ENCODE data around the gene ARFGAP1.

The ARFGAP1 gene

DNA sequence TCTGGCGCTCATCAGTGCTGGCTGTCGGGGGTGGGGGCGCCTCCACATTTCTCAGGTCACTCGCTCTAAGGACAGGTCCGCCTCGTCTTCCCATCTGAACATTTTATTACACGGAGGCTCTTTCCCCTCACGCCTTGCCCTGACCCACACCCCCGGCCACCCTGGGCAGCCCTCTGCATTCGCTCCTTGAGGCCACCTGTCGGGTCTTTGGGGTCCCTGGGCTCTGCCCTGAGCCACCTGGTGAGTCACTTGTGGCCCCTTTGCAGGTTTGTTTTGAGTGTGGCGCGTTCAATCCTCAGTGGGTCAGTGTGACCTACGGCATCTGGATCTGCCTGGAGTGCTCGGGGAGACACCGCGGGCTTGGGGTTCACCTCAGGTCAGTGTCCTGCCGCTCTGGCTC, 3.2 kb downstream of the ARFGAP1 start:
- Mint-ChIP-seq H3K27ac (no peak overlapping the region), H3K36me3 (ENCODE audit: low read depth) (peaks cover 4% of the 10 kb centered on the region), H3K27me3 (no peaks in the 10 kb centered on the region), H3K4me3 (no peak overlapping the region), H3K4me1 (peaks cover 21% of the 10 kb centered on the region), H3K9me3 (no peaks in the 10 kb centered on the region)
- ATAC-seq (no peak), DNase-seq (no peak)

DNA sequence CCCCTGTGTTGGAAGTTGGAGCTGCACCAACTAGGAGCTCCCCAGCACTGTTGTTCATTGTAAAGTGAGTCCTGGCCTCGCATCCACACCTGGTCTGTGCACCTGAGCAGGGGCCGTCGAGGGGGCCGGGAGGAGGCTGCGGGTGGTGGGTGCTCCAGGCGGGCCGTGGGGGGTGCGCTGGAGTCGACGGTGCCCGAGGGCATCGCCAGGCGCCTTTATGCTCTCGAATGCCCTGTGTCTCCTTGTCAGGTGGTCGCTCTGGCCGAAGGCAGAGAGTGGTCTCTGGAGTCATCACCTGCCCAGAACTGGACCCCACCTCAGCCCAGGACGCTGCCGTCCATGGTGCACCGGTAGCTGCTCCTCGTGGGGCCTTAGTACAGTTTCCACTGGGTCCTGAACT, 4.3 kb downstream of the ARFGAP1 start:
- Mint-ChIP-seq H3K4me1 (peaks cover 15% of the 10 kb centered on the region), H3K27ac (no peak overlapping the region), H3K4me3 (no peak overlapping the region), H3K36me3 (ENCODE audit: low read depth) (peaks cover 4% of the 10 kb centered on the region), H3K9me3 (no peaks in the 10 kb centered on the region), H3K27me3 (no peaks in the 10 kb centered on the region)
- DNase-seq (no peak), ATAC-seq (no peak)

DNA sequence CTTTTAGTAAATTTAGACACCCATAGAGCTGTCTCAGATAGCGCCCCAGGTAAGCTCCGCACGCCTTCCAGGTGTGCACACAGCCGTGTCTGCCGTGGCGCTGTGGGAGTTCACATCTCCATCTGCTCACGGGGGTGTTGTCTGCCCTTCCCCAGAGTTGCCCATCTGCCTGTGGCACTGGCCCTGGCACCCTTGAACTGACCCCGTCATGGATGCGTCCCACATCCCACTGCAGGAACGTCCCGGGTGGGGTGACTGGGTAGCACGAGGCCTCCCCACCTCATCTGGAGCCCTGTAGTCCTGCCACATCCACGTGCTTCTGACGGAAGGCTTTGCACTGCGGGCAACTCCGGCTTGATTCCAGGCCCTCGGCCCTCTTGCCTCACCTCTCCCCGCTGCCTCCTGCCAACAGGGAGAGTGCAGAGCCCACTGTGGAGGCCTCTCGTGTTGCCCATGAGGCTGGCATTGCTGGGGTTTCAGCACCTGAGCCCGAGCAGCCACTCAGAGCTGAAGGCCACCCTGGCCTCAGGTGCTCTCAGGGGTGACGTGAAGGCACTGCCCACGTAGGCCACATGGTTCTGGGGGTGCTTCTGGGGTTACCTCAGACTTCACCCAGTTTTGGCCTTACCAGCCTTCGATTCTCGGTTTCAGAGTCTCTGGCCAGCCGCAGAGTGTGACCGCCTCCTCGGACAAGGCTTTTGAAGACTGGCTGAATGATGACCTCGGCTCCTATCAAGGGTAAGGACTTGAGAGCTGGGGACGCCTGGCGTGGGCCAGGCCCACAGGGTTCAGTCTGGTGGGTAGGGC, 5.1 kb downstream of the ARFGAP1 start:
- Mint-ChIP-seq H3K27ac (no peak overlapping the region), H3K9me3 (no peaks in the 10 kb centered on the region), H3K36me3 (ENCODE audit: low read depth) (peaks cover 4% of the 10 kb centered on the region), H3K4me1 (peaks cover 15% of the 10 kb centered on the region), H3K4me3 (no peak overlapping the region), H3K27me3 (no peaks in the 10 kb centered on the region)
- DNase-seq (no peak), ATAC-seq (no peak)

GRCh38 chr20:63278661-63279060, 6.0 kb downstream of the ARFGAP1 start:
- H3K4me1 Mint-ChIP-seq = peaks cover 10% of the 10 kb centered on the region
- no peaks in the 10 kb centered on the region for H3K27me3 Mint-ChIP-seq
- no peak for DNase-seq
- peaks cover 6% of the 10 kb centered on the region for H3K36me3 Mint-ChIP-seq (ENCODE audit: low read depth)
- H3K27ac Mint-ChIP-seq = no peak overlapping the region
- H3K4me3 Mint-ChIP-seq = no peak overlapping the region
- no peak for ATAC-seq
- H3K9me3 Mint-ChIP-seq = no peaks in the 10 kb centered on the region

GRCh38 chr20:63279931-63280330, 7.3 kb downstream of the ARFGAP1 start:
- DNase-seq (no peak), ATAC-seq (no peak)
- Mint-ChIP-seq H3K4me1 (peaks cover 2% of the 10 kb centered on the region), H3K36me3 (ENCODE audit: low read depth) (peaks cover 7% of the 10 kb centered on the region), H3K27me3 (no peaks in the 10 kb centered on the region), H3K4me3 (no peak overlapping the region), H3K27ac (no peak overlapping the region), H3K9me3 (no peaks in the 10 kb centered on the region)

GRCh38 chr20:63280371-63280770, 7.8 kb downstream of the ARFGAP1 start:
- Mint-ChIP-seq H3K4me3 (no peak overlapping the region), H3K27me3 (no peaks in the 10 kb centered on the region), H3K4me1 (peaks cover 2% of the 10 kb centered on the region), H3K27ac (no peak overlapping the region), H3K9me3 (no peaks in the 10 kb centered on the region), H3K36me3 (ENCODE audit: low read depth) (peaks cover 7% of the 10 kb centered on the region)
- ATAC-seq = no peak
- no peak for DNase-seq

- no peak for DNase-seq
- H3K27me3 Mint-ChIP-seq = no peaks in the 10 kb centered on the region
- no peak for ATAC-seq
- H3K9me3 Mint-ChIP-seq = no peaks in the 10 kb centered on the region
- H3K27ac Mint-ChIP-seq = no peak overlapping the region
- H3K36me3 Mint-ChIP-seq (ENCODE audit: low read depth) = peaks cover 7% of the 10 kb centered on the region
- H3K4me1 Mint-ChIP-seq = peaks cover 2% of the 10 kb centered on the region
- no peak overlapping the region for H3K4me3 Mint-ChIP-seq
These were observed 8.4 kb downstream of the ARFGAP1 start for GRCh38 chr20:63280929-63281545.

DNA sequence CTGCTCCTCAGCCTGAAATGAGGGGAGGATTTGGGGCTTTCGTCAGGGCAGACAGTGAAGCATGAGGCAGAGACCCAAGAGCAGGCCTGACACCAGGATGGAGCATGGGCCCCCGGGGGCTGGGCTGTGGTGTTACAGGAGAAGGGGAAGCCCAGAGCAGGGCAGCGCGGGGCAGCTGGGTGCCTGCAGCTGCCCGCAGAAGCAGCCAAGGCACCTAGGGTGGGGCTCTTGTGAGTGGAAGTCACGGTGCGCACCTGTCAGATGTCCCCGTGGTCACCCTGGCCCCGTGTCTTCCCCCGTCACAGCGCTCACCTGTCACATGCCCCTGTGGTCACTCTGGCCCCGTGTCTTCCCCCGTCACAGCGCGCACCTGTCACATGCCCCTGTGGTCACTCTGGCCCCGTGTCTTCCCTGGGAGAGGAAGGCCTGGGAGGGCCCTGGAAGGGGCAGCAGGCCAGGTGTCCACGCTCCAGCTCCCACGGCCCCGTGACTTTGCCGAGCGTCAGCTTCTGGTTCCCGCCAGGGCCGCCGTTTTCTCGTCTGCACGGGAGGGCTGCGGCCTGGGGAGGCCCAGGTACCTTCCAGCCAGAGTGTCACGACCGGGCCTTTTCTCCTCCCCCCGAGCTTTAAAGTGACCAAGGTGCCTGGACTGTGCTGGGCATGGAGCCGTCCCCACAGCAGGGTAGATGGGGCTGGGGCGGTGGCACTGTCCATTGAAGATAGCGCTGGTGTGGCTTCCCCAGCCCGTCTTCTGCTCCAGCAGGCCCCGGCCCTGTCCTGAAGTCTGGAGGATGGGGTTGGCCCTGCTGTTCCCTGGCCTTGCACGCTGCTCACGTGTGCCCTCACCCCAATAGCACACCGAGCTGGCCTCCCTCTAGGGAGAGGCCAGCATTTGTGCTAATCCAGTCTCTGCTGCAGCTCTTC, 9.4 kb downstream of the ARFGAP1 start:
- no peak overlapping the region for H3K27ac Mint-ChIP-seq
- no peaks in the 10 kb centered on the region for H3K27me3 Mint-ChIP-seq
- peaks cover 3% of the 10 kb centered on the region for H3K36me3 Mint-ChIP-seq (ENCODE audit: low read depth)
- H3K4me3 Mint-ChIP-seq = no peak overlapping the region
- H3K4me1 Mint-ChIP-seq = peaks cover 2% of the 10 kb centered on the region
- H3K9me3 Mint-ChIP-seq = no peaks in the 10 kb centered on the region
- no peak for ATAC-seq
- DNase-seq = no peak

DNA sequence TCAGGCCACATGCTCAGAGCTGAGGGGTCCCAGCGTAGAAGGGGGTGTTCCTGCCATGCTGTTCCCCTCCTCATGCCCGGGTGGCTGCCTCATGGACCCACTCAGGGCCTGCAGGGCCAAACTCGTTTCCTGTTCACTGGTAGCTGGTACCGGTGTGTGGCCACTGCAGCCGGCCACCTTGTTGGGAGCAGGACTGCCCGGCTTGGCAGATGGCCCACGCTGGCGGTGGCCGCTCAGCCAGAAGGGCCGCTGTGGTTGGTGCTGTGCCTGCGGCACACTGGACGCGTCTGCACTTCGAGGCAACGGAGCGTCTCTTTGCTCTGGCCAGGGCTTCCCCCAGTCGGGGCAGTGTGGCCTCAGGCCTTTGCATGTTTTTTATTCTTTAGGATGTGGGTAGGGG, 10.3 kb downstream of the ARFGAP1 start:
- no peak overlapping the region for H3K4me3 Mint-ChIP-seq
- H3K9me3 Mint-ChIP-seq = no peaks in the 10 kb centered on the region
- peaks cover 3% of the 10 kb centered on the region for H3K36me3 Mint-ChIP-seq (ENCODE audit: low read depth)
- DNase-seq = no peak
- H3K4me1 Mint-ChIP-seq = peaks cover 2% of the 10 kb centered on the region
- no peaks in the 10 kb centered on the region for H3K27me3 Mint-ChIP-seq
- no peak overlapping the region for H3K27ac Mint-ChIP-seq
- no peak for ATAC-seq

DNA sequence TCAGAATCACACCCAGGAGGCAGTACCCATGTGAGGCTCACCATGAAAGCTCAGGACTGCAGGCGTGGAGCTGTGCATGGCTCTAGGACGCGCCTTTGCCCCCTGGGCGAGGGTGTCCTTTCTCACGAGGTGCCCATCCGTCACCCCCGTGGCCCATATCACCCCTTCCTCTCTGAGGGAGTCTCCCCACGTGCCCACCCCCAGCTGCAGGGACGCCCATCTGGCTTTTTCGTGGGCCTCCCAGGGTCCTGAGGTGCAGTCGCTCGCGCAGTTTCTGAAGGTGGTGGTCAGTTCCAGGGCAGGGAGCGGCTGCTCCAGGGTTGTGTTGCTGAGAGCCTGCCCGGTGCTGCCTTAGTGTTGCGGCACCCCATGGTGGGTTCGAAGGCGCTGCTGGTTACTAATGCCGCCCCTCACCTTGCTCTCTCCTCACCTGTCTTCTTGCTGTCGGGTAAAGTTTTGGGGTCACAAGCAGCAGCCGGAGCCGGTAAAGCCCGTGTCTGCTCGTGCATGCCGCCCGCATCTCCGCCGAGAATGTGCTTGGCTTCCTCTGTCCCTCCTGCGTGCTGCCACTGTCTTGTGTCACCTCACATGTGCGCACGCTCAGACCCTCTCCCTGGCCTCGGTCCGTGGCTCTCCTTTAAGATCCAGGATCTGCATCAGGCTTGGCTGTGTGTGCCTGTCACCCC, 10.9 kb downstream of the ARFGAP1 start:
- peaks cover 3% of the 10 kb centered on the region for H3K36me3 Mint-ChIP-seq (ENCODE audit: low read depth)
- H3K9me3 Mint-ChIP-seq = no peaks in the 10 kb centered on the region
- ATAC-seq (no peak), DNase-seq (no peak)
- H3K4me3 Mint-ChIP-seq = peak overlapping the region; percentile 64
- peak overlapping the region; percentile 71 for H3K27ac Mint-ChIP-seq
- no peaks in the 10 kb centered on the region for H3K27me3 Mint-ChIP-seq
- H3K4me1 Mint-ChIP-seq = peaks cover 2% of the 10 kb centered on the region

GRCh38 chr20:63284083-63284440, 11.4 kb downstream of the ARFGAP1 start:
- Mint-ChIP-seq H3K4me1 (peaks cover 2% of the 10 kb centered on the region), H3K9me3 (no peaks in the 10 kb centered on the region), H3K36me3 (ENCODE audit: low read depth) (peaks cover 3% of the 10 kb centered on the region), H3K27ac (peak overlapping the region; percentile 71), H3K27me3 (no peaks in the 10 kb centered on the region), H3K4me3 (peak overlapping the region; percentile 64)
- DNase-seq (no peak), ATAC-seq (peak; percentile 31)

GRCh38 chr20:63284544-63284949, 11.9 kb downstream of the ARFGAP1 start:
- DNase-seq (no peak), ATAC-seq (no peak)
- H3K4me1 Mint-ChIP-seq = peaks cover 2% of the 10 kb centered on the region
- peaks cover 3% of the 10 kb centered on the region for H3K36me3 Mint-ChIP-seq (ENCODE audit: low read depth)
- peak overlapping the region; percentile 70 for H3K4me3 Mint-ChIP-seq
- H3K9me3 Mint-ChIP-seq = no peaks in the 10 kb centered on the region
- H3K27ac Mint-ChIP-seq = peak overlapping the region; percentile 70
- no peaks in the 10 kb centered on the region for H3K27me3 Mint-ChIP-seq

DNA sequence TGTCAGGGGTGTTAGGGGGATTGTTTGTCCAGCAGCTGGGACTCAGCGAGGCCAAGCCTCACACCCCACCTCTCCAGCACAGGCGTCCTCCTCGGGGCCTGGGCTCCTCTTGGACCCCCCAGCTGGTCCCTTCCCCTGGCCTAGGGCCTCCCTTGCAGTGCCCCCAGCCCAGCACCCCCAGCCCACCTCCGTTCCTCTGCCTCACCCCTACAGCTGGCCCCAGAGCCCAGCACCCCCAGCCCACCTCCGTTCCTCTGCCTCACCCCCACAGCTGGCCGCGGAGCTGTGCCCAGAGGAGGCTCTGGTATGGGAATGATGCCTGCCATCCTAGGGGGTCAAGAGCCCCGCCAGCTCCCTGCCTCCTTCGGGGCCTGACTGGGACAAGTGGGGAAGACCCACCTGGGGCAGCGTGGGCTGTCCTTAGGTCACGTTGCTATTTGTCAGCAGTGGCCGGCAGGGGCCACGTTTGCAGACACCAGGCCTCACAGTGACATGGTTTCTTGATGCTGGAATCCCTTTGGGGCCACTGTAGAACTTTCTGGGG, 12.4 kb downstream of the ARFGAP1 start:
- Mint-ChIP-seq H3K4me3 (peak overlapping the region; percentile 70), H3K27ac (no peak overlapping the region), H3K36me3 (ENCODE audit: low read depth) (peaks cover 3% of the 10 kb centered on the region), H3K27me3 (no peaks in the 10 kb centered on the region), H3K9me3 (no peaks in the 10 kb centered on the region), H3K4me1 (peaks cover 2% of the 10 kb centered on the region)
- DNase-seq = no peak
- ATAC-seq = no peak
